ENCODE data around the gene GAS7. TPM values are rescaled to one million over a fixed set of nuclear protein-coding genes. Genes with fewer than 3 reads are reported as not detected.
A peak's percentile ranks its signal among the peaks of the same experiment; 100 is the strongest.

GAS7 gene
- total RNA-seq, 2 donors from 2014 or later = 79.7 to 113 TPM

GRCh38 chr17:10031127-10031526 is 167.3 kb downstream of the GAS7 start:
- no peaks in the 10 kb centered on the region for H3K27me3 ChIP-seq
- no peak overlapping the region for H3K4me3 ChIP-seq
- peaks cover 13% of the 10 kb centered on the region for H3K36me3 ChIP-seq
- DNase-seq (ENCODE audit: low spot score) = no peak
- peaks cover 0 to 51% of the 10 kb centered on the region in 2 donors for H3K4me1 ChIP-seq
- no peak for TF ChIP-seq CTCF (IDR thresholded peaks at IDR 0.05)
- no peak overlapping the region for H3K27ac ChIP-seq
- no peaks in the 10 kb centered on the region for H3K9me3 ChIP-seq

GRCh38 chr17:10029129-10029528 is 169.3 kb downstream of the GAS7 start:
- no peak overlapping the region for H3K27ac ChIP-seq
- no peaks in the 10 kb centered on the region for H3K9me3 ChIP-seq
- no peak overlapping the region for H3K4me3 ChIP-seq
- peaks cover 0 to 57% of the 10 kb centered on the region in 2 donors for H3K4me1 ChIP-seq
- no peak for TF ChIP-seq CTCF (IDR thresholded peaks at IDR 0.05)
- DNase-seq (ENCODE audit: low spot score) = no peak
- no peaks in the 10 kb centered on the region for H3K27me3 ChIP-seq
- H3K36me3 ChIP-seq = peaks cover 13% of the 10 kb centered on the region

- H3K27me3 ChIP-seq = no peaks in the 10 kb centered on the region
- no peak for TF ChIP-seq CTCF (IDR thresholded peaks at IDR 0.05)
- H3K9me3 ChIP-seq = no peaks in the 10 kb centered on the region
- H3K27ac ChIP-seq = no peak overlapping the region
- no peak overlapping the region for H3K4me3 ChIP-seq
- peaks cover 13% of the 10 kb centered on the region for H3K36me3 ChIP-seq
- no peak for DNase-seq (ENCODE audit: low spot score)
- H3K4me1 ChIP-seq = peaks cover 0 to 56% of the 10 kb centered on the region in 2 donors
Measured at GRCh38 chr17:10025976-10026901, 172.2 kb downstream of the GAS7 start.

- no peak for DNase-seq (ENCODE audit: low spot score)
- H3K27ac ChIP-seq = no peak overlapping the region
- H3K27me3 ChIP-seq = no peaks in the 10 kb centered on the region
- H3K4me1 ChIP-seq = peaks cover 0 to 56% of the 10 kb centered on the region in 2 donors
- peaks cover 3% of the 10 kb centered on the region for H3K36me3 ChIP-seq
- no peak for TF ChIP-seq CTCF (IDR thresholded peaks at IDR 0.05)
- H3K4me3 ChIP-seq = no peak overlapping the region
- H3K9me3 ChIP-seq = no peaks in the 10 kb centered on the region
Measured at GRCh38 chr17:10025224-10025623, 173.2 kb downstream of the GAS7 start.

- Histone ChIP-seq H3K36me3 (peaks cover 10% of the 10 kb centered on the region), H3K27me3 (no peaks in the 10 kb centered on the region), H3K4me1 (peaks cover 0 to 60% of the 10 kb centered on the region in 2 donors), H3K4me3 (no peak overlapping the region), H3K27ac (peak overlapping the region in 1 of 2 donors; percentile 8), H3K9me3 (no peaks in the 10 kb centered on the region)
- no peak for TF ChIP-seq CTCF (IDR thresholded peaks at IDR 0.05)
- DNase-seq (ENCODE audit: low spot score) = no peak
Measured at GRCh38 chr17:10022416-10022815, 176.0 kb downstream of the GAS7 start.

Measured in right atrium auricular region (tissue), 2 donors.